AG10803 (cell line): ENCODE measurements around the gene CALML5.

Experiments
- DNase-seq: peaks from one replicate; pipeline ENCODE4 v3.0.0; 2010; ENCODE audit warnings: low read depth
- H3K4me3 ChIP-seq: 2 replicates; pipeline ENCODE4 v1.5.1; 2011; ENCODE audit warnings: mild to moderate bottlenecking, low read length, control low read depth
- TF ChIP-seq, protein P1 (sequence below): conservative IDR thresholded peaks from 2 replicates; pipeline ENCODE4 v1.5.1; 2011; ENCODE audit warnings: mild to moderate bottlenecking, low read length, control low read depth, inconsistent platforms

The CALML5 gene

DNA sequence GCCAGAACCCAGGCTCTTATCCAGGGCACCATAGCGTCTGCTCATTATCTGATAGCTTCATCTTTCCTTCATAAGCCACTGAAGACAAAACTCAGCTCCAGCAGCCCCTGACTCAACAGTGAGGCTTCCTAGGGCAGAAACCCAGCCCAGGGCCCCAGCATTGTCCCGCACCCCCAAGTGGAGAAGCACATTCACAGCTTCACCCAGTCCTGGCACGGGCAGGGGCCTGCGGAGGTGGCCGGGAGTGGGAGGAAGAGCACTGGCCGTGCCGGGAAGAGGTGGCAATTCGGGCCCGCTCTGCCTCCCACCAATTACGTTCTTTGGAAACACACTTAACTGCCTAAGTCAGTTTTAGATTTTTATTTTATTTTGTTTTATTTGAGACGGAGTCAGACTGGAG is 10.3 kb upstream of the CALML5 start:
- DNase-seq = no peak
- no peak overlapping the region for H3K4me3 ChIP-seq
- TF ChIP-seq, protein P1, sequence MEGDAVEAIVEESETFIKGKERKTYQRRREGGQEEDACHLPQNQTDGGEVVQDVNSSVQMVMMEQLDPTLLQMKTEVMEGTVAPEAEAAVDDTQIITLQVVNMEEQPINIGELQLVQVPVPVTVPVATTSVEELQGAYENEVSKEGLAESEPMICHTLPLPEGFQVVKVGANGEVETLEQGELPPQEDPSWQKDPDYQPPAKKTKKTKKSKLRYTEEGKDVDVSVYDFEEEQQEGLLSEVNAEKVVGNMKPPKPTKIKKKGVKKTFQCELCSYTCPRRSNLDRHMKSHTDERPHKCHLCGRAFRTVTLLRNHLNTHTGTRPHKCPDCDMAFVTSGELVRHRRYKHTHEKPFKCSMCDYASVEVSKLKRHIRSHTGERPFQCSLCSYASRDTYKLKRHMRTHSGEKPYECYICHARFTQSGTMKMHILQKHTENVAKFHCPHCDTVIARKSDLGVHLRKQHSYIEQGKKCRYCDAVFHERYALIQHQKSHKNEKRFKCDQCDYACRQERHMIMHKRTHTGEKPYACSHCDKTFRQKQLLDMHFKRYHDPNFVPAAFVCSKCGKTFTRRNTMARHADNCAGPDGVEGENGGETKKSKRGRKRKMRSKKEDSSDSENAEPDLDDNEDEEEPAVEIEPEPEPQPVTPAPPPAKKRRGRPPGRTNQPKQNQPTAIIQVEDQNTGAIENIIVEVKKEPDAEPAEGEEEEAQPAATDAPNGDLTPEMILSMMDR = no peak

- no peak overlapping the region for H3K4me3 ChIP-seq
- DNase-seq = no peak
- TF ChIP-seq, protein P1 = no peak
Measured at GRCh38 chr10:5509236-5509635, 9.9 kb upstream of the CALML5 start.

DNA sequence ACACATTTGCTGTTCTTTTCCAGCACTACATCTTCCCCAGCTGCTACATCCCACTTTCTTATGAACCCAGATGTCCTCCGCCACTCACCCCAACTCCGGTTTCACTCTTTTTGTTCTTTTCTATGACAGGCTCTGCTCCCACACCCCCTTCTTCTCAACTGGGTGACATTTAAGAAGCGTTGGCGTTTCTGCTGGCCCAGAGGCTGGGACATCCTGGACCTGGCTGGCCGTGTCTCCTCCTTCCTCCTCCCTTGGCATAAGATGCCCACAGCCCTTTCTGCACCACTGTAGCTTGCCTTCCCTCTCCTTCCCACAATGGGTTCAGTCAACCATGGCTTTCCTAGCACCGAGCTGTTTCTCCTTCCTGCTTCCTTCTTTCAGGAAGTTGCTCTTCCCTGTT is 9.4 kb upstream of the CALML5 start:
- no peak for DNase-seq
- H3K4me3 ChIP-seq = no peak overlapping the region
- TF ChIP-seq, protein P1 = no peak

GRCh38 chr10:5508161-5508604 is 8.8 kb upstream of the CALML5 start:
- DNase-seq = no peak
- TF ChIP-seq, protein P1 = no peak
- no peak overlapping the region for H3K4me3 ChIP-seq

DNA sequence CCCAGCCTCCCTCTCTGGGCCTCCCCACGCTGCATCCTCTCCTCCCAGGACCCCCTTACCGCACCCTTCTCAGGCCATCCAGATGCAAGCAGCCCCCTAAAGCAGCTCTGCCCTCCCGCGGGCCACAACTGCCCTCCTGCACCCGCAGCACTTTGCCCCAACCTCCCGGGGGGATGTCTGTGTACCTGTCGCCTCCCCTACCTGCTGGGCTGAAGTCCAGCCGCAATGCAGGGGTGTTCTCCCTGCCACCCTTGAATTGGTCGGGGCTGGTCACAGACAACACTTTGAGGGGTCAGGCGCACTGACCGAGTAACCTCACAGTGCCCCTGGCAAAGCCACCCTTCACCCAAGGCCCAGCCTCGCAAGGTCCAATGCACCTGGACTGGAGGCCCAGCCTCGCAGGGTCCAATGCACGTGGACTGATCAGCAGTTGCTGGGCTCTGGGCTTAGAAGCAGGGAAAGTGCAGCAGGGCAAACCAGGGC is 8.3 kb upstream of the CALML5 start:
- DNase-seq = no peak
- TF ChIP-seq, protein P1 = no peak
- H3K4me3 ChIP-seq = no peak overlapping the region

DNA sequence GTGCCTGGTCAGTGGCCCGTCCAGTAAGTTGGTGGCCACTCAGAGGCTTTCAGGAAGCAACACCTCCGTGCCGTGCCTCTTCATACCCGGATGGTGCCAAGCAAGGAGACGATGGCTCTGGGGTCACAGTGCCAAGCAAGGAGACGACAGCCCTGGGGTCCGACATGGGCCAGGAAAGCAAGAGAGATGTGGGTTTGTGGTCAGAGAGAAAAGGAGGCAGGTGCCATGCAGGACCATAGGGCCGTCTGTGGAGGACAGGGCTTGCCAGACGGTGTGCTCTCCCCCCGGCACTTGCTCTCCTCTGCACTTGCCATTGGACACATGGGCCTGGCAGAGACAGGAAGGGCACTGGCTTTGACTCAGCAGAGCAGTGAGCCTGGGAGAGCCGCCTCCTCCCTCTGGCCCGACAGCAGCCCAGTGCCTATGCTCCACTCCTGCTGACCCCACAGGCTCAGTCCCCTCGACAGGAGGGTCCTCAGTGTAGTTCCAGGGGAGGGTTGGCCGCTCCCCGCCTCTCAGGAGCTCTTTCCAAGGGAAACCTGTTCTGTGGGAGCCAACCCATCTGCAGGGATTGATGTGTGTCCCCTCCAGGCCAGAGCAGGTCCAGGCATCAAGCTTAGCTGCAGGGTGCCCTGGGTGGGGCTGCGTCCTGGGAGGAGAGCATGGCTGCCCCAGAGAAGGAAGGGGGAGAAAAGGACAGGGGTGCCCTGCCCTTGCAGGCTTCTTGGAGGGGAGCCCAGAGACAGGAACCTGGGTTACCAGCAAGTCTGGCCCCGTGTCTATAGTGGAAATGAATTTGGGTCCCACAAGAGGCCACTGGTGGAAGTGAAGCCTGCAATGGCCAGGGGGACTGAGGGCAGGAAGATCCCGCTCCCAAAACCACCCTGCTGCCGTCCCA is 7.6 kb upstream of the CALML5 start:
- no peak for DNase-seq
- TF ChIP-seq, protein P1 = no peak
- H3K4me3 ChIP-seq = no peak overlapping the region

- DNase-seq = no peak
- no peak overlapping the region for H3K4me3 ChIP-seq
- TF ChIP-seq, protein P1 = no peak
Measured at GRCh38 chr10:5506246-5506645, 6.9 kb upstream of the CALML5 start.
